GM12891 (cell line): ENCODE results near the gene ARGLU1.
"Not testable (repeated sequence)": the region's sequence is repeated elsewhere in the genome, so short reads cannot be mapped to it uniquely, and the experiment has no call there.

Experiments
- PAX5 ChIP-seq: IDR thresholded peaks from 2 replicates; pipeline ENCODE4 v1.6.1; 2011; ENCODE audit warnings: low read length, moderate library complexity, mild to moderate bottlenecking; ENCODE audit not compliant: insufficient read depth, severe bottlenecking
- POLR2AphosphoS5 ChIP-seq: IDR thresholded peaks from 2 replicates; pipeline ENCODE4 v1.6.1; 2011; ENCODE audit warnings: low read depth, low read length, control low read depth

- TF ChIP-seq POLR2AphosphoS5, PAX5: not testable (repeated sequence)
These were observed 32.8 kb upstream of the ARGLU1 start for GRCh38 chr13:106600798-106601135.
